Thoracic aorta (tissue), 2 donors: ENCODE measurements around the gene ESF1. TPM values are rescaled to one million over a fixed set of nuclear protein-coding genes. Genes with fewer than 3 reads are reported as not detected.

ENCODE experiments used
- ATAC-seq: fragments of 150-250 bp; one replicate; pipeline ENCODE4 v1.8.0; 2017; ENCODE audit warnings: low read depth; ENCODE audit not compliant: insufficient number of reproducible peaks, low FRiP score
- DNase-seq: peaks from one replicate; pipeline ENCODE4 v3.0.0-alpha.2; 2020; ENCODE audit warnings: low spot score
- H3K27ac ChIP-seq, 2 donors: fragments of 200-600 bp; sonication (generic); 1 replicate in 1 of 2; 2 replicates in 1 of 2; pipeline ENCODE4 v1.5.1; 2016; ENCODE audit warnings: mild to moderate bottlenecking in 2 of 2, moderate library complexity in 2 of 2
- H3K27me3 ChIP-seq: fragments of 200-600 bp; sonication (generic); replicated peaks from 2 replicates; pipeline ENCODE4 v1.6.0; 2016; ENCODE audit warnings: mild to moderate bottlenecking; ENCODE audit not compliant: insufficient read depth
- H3K36me3 ChIP-seq: fragments of 200-600 bp; sonication (generic); one replicate; pipeline ENCODE4 v1.5.1; 2016
- H3K4me1 ChIP-seq, 2 donors: fragments of 200-600 bp; sonication (generic); 1 replicate in 1 of 2; 2 replicates in 1 of 2; pipeline versions ENCODE4 v1.5.1 to v1.6.0; 2016; ENCODE audit warnings: low read depth in 2 of 2, mild to moderate bottlenecking in 1 of 2; ENCODE audit not compliant: control insufficient read depth in 1 of 2
- H3K4me3 ChIP-seq: fragments of 200-600 bp; sonication (generic); 2 replicates; pipeline ENCODE4 v1.5.1; 2016; ENCODE audit warnings: mild to moderate bottlenecking
- H3K9me3 ChIP-seq: fragments of 200-600 bp; sonication (generic); 2 replicates; pipeline ENCODE4 v1.5.1; 2016
- CTCF ChIP-seq: fragments of 200-600 bp; sonication (generic); IDR thresholded peaks from one replicate; pipeline ENCODE4 v1.5.1; 2019; ENCODE audit warnings: antibody characterized with exemption
- total RNA-seq, 2 donors: library from RNA; depleted of rRNA; stranded (reverse); fragments of >200 nt; gene quantifications; one replicate each; pipeline versions ENCODE4 v1.1.0 to v1.2.3, GENCODE V29; 2016

The ESF1 gene
- total RNA-seq, 2 donors from 2014 or later, result 9.2 to 22.8 TPM

- no peak for TF ChIP-seq CTCF
- no peak for ATAC-seq
- Histone ChIP-seq H3K27me3 (no peaks in the 10 kb centered on the region), H3K27ac (no peak overlapping the region), H3K4me3 (no peak overlapping the region), H3K9me3 (no peaks in the 10 kb centered on the region), H3K36me3 (peaks cover 35% of the 10 kb centered on the region), H3K4me1 (peaks cover 1 to 4% of the 10 kb centered on the region in 2 donors)
- DNase-seq, result no peak
These were observed 7.1 kb upstream of the ESF1 start for GRCh38 chr20:13791540-13792459.

GRCh38 chr20:13790708-13791107, 6.0 kb upstream of the ESF1 start:
- Histone ChIP-seq H3K36me3 (peaks cover 24% of the 10 kb centered on the region), H3K27me3 (no peaks in the 10 kb centered on the region), H3K27ac (no peak overlapping the region), H3K4me3 (no peak overlapping the region), H3K4me1 (peaks cover 12 to 15% of the 10 kb centered on the region in 2 donors), H3K9me3 (no peaks in the 10 kb centered on the region)
- DNase-seq (no peak), ATAC-seq (no peak)
- TF ChIP-seq CTCF, result no peak

GRCh38 chr20:13788167-13788834, 3.6 kb upstream of the ESF1 start:
- no peak overlapping the region for H3K27ac ChIP-seq
- DNase-seq, result no peak
- no peak for ATAC-seq
- H3K4me3 ChIP-seq, result no peak overlapping the region
- H3K4me1 ChIP-seq, result peaks cover 19 to 23% of the 10 kb centered on the region in 2 donors
- H3K9me3 ChIP-seq, result no peaks in the 10 kb centered on the region
- peaks cover 9% of the 10 kb centered on the region for H3K36me3 ChIP-seq
- peak; percentile 26 for TF ChIP-seq CTCF
- H3K27me3 ChIP-seq, result no peaks in the 10 kb centered on the region

GRCh38 chr20:13786143-13786828, 1.6 kb upstream of the ESF1 start:
- no peaks in the 10 kb centered on the region for H3K9me3 ChIP-seq
- no peak for ATAC-seq
- no peak for DNase-seq
- H3K36me3 ChIP-seq, result peaks cover 4% of the 10 kb centered on the region
- TF ChIP-seq CTCF, result no peak
- no peaks in the 10 kb centered on the region for H3K27me3 ChIP-seq
- peaks cover 21 to 24% of the 10 kb centered on the region in 2 donors for H3K4me1 ChIP-seq
- peak overlapping the region; percentile 82 for H3K4me3 ChIP-seq
- no peak overlapping the region for H3K27ac ChIP-seq
